ENCODE measurements around the gene UFSP1. TPM values are rescaled to one million over a fixed set of nuclear protein-coding genes. Genes with fewer than 3 reads are reported as not detected.
A peak's percentile ranks its signal among the peaks of the same experiment; 100 is the strongest.
"Not testable (repeated sequence)": the region's sequence is repeated elsewhere in the genome, so short reads cannot be mapped to it uniquely, and the experiment has no call there.

UFSP1 gene
- total and polyA plus RNA-seq, 4 donors: 1.5 to 6.2 (median 5.5) TPM

DNA sequence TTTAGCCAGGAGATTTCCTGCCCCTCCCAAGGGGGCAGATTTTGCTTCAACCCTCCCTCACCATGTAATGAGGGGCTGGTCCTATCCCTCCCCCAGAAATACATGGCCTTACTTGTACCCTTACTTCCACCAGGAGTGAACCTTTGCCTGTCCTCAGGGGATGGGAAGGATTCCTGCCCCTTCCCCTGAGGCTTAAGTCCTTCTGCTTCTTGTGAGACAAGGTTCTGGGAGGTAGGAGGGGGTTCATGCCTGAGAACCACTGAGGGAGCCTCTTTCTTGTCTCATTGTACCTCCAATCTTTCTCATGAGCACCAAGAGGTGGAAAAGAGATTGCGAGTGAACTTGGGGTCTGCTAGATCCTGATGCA is 40.3 kb upstream of the UFSP1 start:
- TF ChIP-seq, protein P1, sequence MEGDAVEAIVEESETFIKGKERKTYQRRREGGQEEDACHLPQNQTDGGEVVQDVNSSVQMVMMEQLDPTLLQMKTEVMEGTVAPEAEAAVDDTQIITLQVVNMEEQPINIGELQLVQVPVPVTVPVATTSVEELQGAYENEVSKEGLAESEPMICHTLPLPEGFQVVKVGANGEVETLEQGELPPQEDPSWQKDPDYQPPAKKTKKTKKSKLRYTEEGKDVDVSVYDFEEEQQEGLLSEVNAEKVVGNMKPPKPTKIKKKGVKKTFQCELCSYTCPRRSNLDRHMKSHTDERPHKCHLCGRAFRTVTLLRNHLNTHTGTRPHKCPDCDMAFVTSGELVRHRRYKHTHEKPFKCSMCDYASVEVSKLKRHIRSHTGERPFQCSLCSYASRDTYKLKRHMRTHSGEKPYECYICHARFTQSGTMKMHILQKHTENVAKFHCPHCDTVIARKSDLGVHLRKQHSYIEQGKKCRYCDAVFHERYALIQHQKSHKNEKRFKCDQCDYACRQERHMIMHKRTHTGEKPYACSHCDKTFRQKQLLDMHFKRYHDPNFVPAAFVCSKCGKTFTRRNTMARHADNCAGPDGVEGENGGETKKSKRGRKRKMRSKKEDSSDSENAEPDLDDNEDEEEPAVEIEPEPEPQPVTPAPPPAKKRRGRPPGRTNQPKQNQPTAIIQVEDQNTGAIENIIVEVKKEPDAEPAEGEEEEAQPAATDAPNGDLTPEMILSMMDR (IDR thresholded peaks at IDR 0.05; ENCODE audit: control extremely low read depth, extremely low read depth): no peak
- Histone ChIP-seq H3K36me3 (ENCODE audit: control insufficient read depth in 4 of 4, insufficient read depth in 4 of 4, low read length in 4 of 4) (no peaks in the 10 kb centered on the region), H3K27ac (ENCODE audit: low read depth in 1 of 2, low read length in 1 of 2) (peak overlapping the region in 1 of 2 donors; percentile 82), H3K4me1 (ENCODE audit: control insufficient read depth in 5 of 5, insufficient read depth in 5 of 5, low read length in 5 of 5) (no peaks in the 10 kb centered on the region), H3K9me3 (ENCODE audit: control insufficient read depth in 4 of 4, insufficient read depth in 3 of 4, low read length in 3 of 4) (no peaks in the 10 kb centered on the region), H3K9ac (ENCODE audit: insufficient read depth in 1 of 2, low read length in 2 of 2) (no peak overlapping the region), H3K4me3 (no peak overlapping the region), H3K27me3 (ENCODE audit: control insufficient read depth in 3 of 3, insufficient read depth in 3 of 3, low read length in 2 of 3) (no peaks in the 10 kb centered on the region)
- 97 to 100% methylated on average over 1 of the region's 1 CpG for WGBS, 2 donors
- no peak for DNase-seq
- no peak for ATAC-seq (ENCODE audit: insufficient read depth, low FRiP score)

DNA sequence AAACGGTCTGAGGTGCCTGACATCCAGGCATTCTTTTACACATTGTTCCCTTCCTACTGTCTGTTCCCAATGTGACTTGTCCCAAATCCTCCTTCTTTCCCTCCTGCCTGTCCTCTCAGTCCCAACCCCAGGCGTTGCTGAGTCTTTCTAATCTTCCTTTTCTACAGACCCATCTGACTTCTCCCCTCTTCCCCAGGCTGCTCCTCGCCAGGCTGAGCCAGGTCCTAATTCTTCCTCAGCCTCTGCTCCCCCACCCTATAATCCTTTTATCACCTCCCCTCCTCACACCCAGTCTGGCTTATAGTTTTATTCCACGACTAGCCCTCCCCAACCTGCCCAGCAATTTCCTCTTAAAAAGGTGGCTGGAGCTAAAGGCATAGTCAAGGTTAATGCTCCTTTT is 34.1 kb upstream of the UFSP1 start:
- 44 to 65% methylated on average over 4 of the region's 4 CpGs for WGBS, 2 donors
- H3K36me3 ChIP-seq (ENCODE audit: control insufficient read depth in 4 of 4, insufficient read depth in 4 of 4, low read length in 4 of 4); DNase-seq: not testable (repeated sequence)

DNA sequence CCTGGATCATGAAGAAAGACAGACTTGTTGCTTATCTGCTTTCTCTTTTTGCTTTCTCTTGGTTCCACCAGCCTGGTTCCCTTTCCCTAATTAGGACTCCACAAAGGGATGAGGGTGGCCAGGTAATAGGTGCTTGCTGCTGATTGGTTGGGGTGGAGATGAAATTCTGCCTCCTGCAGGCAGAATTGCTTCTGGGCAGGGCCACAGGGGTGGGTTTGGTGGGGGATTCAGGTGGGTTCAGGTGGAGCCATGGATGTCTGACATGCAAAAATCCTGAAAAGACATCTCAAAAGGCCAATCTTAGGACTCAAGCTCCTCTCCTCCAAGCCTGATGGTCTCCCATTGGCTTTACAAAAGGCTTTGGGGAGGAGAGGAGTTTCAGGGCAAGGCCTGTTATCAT is 31.5 kb upstream of the UFSP1 start:
- peaks cover 0 to 2% (median 0%) of the 10 kb centered on the region in 4 donors for H3K9me3 ChIP-seq (ENCODE audit: control insufficient read depth in 4 of 4, insufficient read depth in 3 of 4, low read length in 3 of 4)
- TF ChIP-seq, protein P1 (IDR thresholded peaks at IDR 0.05; ENCODE audit: control extremely low read depth, extremely low read depth): no peak
- peaks cover 0 to 5% (median 0%) of the 10 kb centered on the region in 5 donors for H3K4me1 ChIP-seq (ENCODE audit: control insufficient read depth in 5 of 5, insufficient read depth in 5 of 5, low read length in 5 of 5)
- no peak overlapping the region for H3K4me3 ChIP-seq
- no peak for ATAC-seq (ENCODE audit: insufficient read depth, low FRiP score)
- DNase-seq: no peak
- H3K36me3 ChIP-seq (ENCODE audit: control insufficient read depth in 4 of 4, insufficient read depth in 4 of 4, low read length in 4 of 4): no peaks in the 10 kb centered on the region
- H3K27ac ChIP-seq (ENCODE audit: low read depth in 1 of 2, low read length in 1 of 2): no peak overlapping the region
- no peak overlapping the region for H3K9ac ChIP-seq (ENCODE audit: insufficient read depth in 1 of 2, low read length in 2 of 2)
- no peaks in the 10 kb centered on the region for H3K27me3 ChIP-seq (ENCODE audit: control insufficient read depth in 3 of 3, insufficient read depth in 3 of 3, low read length in 2 of 3)

More for the DNA sequence above, 34.1 kb upstream of the UFSP1 start:
- not testable (repeated sequence) for H3K4me1 ChIP-seq (ENCODE audit: control insufficient read depth in 5 of 5, insufficient read depth in 5 of 5, low read length in 5 of 5); H3K27me3 ChIP-seq (ENCODE audit: control insufficient read depth in 3 of 3, insufficient read depth in 3 of 3, low read length in 2 of 3); H3K27ac ChIP-seq (ENCODE audit: low read depth in 1 of 2, low read length in 1 of 2); H3K9ac ChIP-seq (ENCODE audit: insufficient read depth in 1 of 2, low read length in 2 of 2); H3K9me3 ChIP-seq (ENCODE audit: control insufficient read depth in 4 of 4, insufficient read depth in 3 of 4, low read length in 3 of 4); ATAC-seq (ENCODE audit: insufficient read depth, low FRiP score); H3K4me3 ChIP-seq

DNA sequence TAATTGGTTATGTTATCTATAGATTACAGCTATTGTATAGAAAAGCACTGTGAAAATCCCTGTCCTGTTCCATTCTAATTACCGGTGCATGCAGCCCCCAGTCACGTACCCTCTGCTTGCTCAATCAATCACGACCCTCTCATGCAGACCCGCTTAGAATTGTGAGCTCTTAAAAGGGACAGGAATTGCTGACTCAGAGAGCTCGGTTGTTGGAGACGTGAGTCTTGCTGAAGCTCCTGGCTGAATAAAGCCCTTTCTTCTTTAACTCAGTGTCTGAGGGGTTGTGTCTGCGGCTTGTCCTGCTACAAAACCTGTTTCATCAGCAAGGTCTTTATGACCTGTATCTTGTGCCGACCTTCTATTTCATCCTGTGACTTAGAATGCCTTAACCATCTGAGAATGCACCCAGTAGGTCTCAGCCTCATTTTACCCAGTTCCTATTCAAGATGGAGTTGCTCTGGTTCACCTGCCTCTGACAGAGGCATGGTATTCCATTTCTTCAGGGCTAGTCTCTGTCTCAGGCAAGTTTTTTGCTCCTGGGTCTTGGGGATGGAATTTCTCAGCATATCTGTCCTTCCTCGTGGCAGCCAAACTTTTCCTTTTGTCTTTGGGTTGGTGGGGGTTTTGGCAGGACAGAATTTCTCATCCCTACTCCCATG is 30.4 kb upstream of the UFSP1 start:
- not testable (repeated sequence) for H3K27me3 ChIP-seq (ENCODE audit: control insufficient read depth in 3 of 3, insufficient read depth in 3 of 3, low read length in 2 of 3); DNase-seq; ATAC-seq (ENCODE audit: insufficient read depth, low FRiP score); H3K4me1 ChIP-seq (ENCODE audit: control insufficient read depth in 5 of 5, insufficient read depth in 5 of 5, low read length in 5 of 5); H3K36me3 ChIP-seq (ENCODE audit: control insufficient read depth in 4 of 4, insufficient read depth in 4 of 4, low read length in 4 of 4); H3K4me3 ChIP-seq; H3K27ac ChIP-seq (ENCODE audit: low read depth in 1 of 2, low read length in 1 of 2); H3K9me3 ChIP-seq (ENCODE audit: control insufficient read depth in 4 of 4, insufficient read depth in 3 of 4, low read length in 3 of 4); H3K9ac ChIP-seq (ENCODE audit: insufficient read depth in 1 of 2, low read length in 2 of 2)
- WGBS, 2 donors: 71 to 78% methylated on average over 9 of the region's 9 CpGs

DNA sequence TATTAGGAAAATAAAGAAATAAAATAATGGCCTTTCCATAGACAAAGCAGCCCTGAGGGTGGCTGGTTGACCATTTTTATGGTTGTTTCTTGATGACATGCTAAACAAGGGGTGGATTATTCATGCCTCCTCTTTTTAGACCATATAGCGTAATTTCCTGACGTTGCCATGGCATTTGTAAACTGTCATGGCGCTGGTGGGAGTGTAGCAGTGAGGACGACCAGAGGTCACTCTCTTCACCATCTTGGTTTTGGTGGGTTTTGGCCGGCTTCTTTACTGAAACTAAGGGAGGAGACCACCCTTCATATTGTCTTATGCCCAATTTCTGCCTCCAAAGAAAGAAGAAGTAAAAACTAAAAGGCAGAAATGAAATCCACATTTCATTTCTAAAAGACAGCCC is 29.8 kb upstream of the UFSP1 start:
- H3K9ac ChIP-seq (ENCODE audit: insufficient read depth in 1 of 2, low read length in 2 of 2): not testable (repeated sequence)
- WGBS, 2 donors: 83 to 87% methylated on average over 5 of the region's 5 CpGs

More for the DNA sequence above, 29.8 kb upstream of the UFSP1 start:
- not testable (repeated sequence) for H3K27ac ChIP-seq (ENCODE audit: low read depth in 1 of 2, low read length in 1 of 2); H3K4me1 ChIP-seq (ENCODE audit: control insufficient read depth in 5 of 5, insufficient read depth in 5 of 5, low read length in 5 of 5); DNase-seq; H3K36me3 ChIP-seq (ENCODE audit: control insufficient read depth in 4 of 4, insufficient read depth in 4 of 4, low read length in 4 of 4); H3K27me3 ChIP-seq (ENCODE audit: control insufficient read depth in 3 of 3, insufficient read depth in 3 of 3, low read length in 2 of 3); H3K4me3 ChIP-seq; H3K9me3 ChIP-seq (ENCODE audit: control insufficient read depth in 4 of 4, insufficient read depth in 3 of 4, low read length in 3 of 4); ATAC-seq (ENCODE audit: insufficient read depth, low FRiP score)

Measured in lung (tissue), 12 donors.